Fibroblast of lung (primary cell): Measurements from ENCODE around the gene MICAL3. TPM values are rescaled to one million over a fixed set of nuclear protein-coding genes. Genes with fewer than 3 reads are reported as not detected.
A peak's percentile ranks its signal among the peaks of the same experiment; 100 is the strongest.

ENCODE experiments used
- DNase-seq, 2 donors: peaks; one replicate each; pipeline versions ENCODE4 v3.0.0 to v3.0.0-alpha.2; 2010; ENCODE audit warnings: low read depth in 2 of 2
- H2AFZ ChIP-seq: 2 replicates; pipeline ENCODE4 v1.5.1; 2012; ENCODE audit warnings: low read length, control low read depth, inconsistent platforms
- H3K27ac ChIP-seq: 2 replicates; pipeline ENCODE4 v1.5.1; 2011; ENCODE audit warnings: low read length, control low read depth; ENCODE audit not compliant: insufficient read depth
- H3K27me3 ChIP-seq: 2 replicates; pipeline ENCODE4 v1.5.1; 2011; ENCODE audit warnings: mild to moderate bottlenecking, low read length; ENCODE audit not compliant: control insufficient read depth, insufficient read depth
- H3K36me3 ChIP-seq: 2 replicates; pipeline ENCODE4 v1.5.1; 2011; ENCODE audit warnings: low read length; ENCODE audit not compliant: control insufficient read depth, insufficient read depth
- H3K4me1 ChIP-seq: 2 replicates; pipeline ENCODE4 v1.5.1; 2011; ENCODE audit warnings: low read length; ENCODE audit not compliant: control insufficient read depth, insufficient read depth; ENCODE audit errors: extremely low read depth
- H3K4me2 ChIP-seq: 2 replicates; pipeline ENCODE4 v1.5.1; 2011; ENCODE audit warnings: low read length, control low read depth; ENCODE audit not compliant: insufficient read depth; ENCODE audit errors: extremely low read depth
- H3K4me3 ChIP-seq, 4 experiments: fragments of 200-600 bp in 1 of 4; sonication (generic) in 1 of 4; replicated peaks in 1 of 4; 2 replicates each; pipeline ENCODE4 v1.5.1; 2011 to 2016; ENCODE audit warnings: low read length in 4 of 4, low read depth in 3 of 4, mild to moderate bottlenecking in 3 of 4, control low read depth in 2 of 4, inconsistent platforms in 1 of 4, mixed read lengths in 1 of 4; ENCODE audit not compliant: insufficient read depth in 1 of 4; ENCODE audit errors: control extremely low read depth in 1 of 4
- H3K79me2 ChIP-seq: 2 replicates; pipeline ENCODE4 v1.5.1; 2012; ENCODE audit warnings: mild to moderate bottlenecking, low read length, inconsistent platforms; ENCODE audit not compliant: control insufficient read depth, insufficient read depth
- H3K9ac ChIP-seq: 2 replicates; pipeline ENCODE4 v1.5.1; 2011; ENCODE audit warnings: mild to moderate bottlenecking, low read length, control low read depth; ENCODE audit not compliant: insufficient read depth
- H3K9me3 ChIP-seq: 2 replicates; pipeline ENCODE4 v1.5.1; 2012; ENCODE audit warnings: low read depth, low read length; ENCODE audit not compliant: control insufficient read depth, insufficient read depth
- H4K20me1 ChIP-seq: 2 replicates; pipeline ENCODE4 v1.5.1; 2011; ENCODE audit warnings: low read length; ENCODE audit not compliant: control insufficient read depth, insufficient read depth; ENCODE audit errors: extremely low read depth
- EZH2 ChIP-seq: IDR thresholded peaks from 2 replicates; pipeline ENCODE4 v1.5.1; 2012; ENCODE audit warnings: low read length, control low read depth, mild to moderate bottlenecking; ENCODE audit errors: missing control alignments
- polyA plus RNA-seq, 2 donors: library from polyadenylated mRNA; depleted of rRNA in 1 of 2; stranded (reverse) in 1 of 2; unstranded in 1 of 2; fragments of >200 nt; gene quantifications; 2 replicates each; pipeline ENCODE4 v1.2.1, GENCODE V29; 2011 to 2012; ENCODE audit warnings: missing spikeins in 1 of 2
- total RNA-seq: library from RNA; depleted of rRNA; stranded (reverse); fragments of >200 nt; gene quantifications from 2 replicates; pipeline ENCODE4 v1.2.1, GENCODE V29; 2014
- TF ChIP-seq, protein P1 (sequence below), 2 donors: IDR thresholded peaks in 1 of 2; conservative IDR thresholded peaks in 1 of 2; 1 replicate in 1 of 2; 2 replicates in 1 of 2; pipeline ENCODE4 v1.5.1; 2011 to 2012; ENCODE audit warnings: low read length in 2 of 2, control low read depth in 1 of 2, inconsistent platforms in 1 of 2, low read depth in 1 of 2, mild to moderate bottlenecking in 1 of 2

Gene MICAL3
- total and polyA plus RNA-seq, 2 donors (not counting 1 experiment from before 2014, with no cell fraction given) = 10.8 to 22.6 TPM

DNA sequence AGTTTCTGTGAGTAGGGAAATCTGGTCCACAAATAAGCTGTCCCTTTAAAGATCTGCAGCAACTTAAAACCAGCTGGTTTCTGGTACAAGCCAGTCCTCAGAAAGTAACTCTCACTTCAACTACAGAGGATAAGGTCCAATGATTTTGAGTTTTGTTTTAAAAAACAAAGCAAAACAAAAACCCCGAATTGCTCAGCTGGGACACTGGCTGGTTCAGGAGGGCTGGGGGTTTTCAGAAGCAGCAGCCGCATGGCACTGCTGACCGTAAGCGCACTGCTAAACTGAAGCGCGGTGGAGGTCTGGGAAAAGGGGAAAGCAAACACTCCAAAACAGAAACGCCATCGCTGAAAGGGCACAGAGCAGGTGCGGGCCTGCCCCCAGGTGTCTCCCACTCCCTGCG is 59.7 kb downstream of the MICAL3 start:
- H3K4me1 ChIP-seq = peaks cover 6% of the 10 kb centered on the region
- H3K4me3 ChIP-seq = peak overlapping the region in 1 of 4 experiments; percentile 23
- TF ChIP-seq, protein P1, sequence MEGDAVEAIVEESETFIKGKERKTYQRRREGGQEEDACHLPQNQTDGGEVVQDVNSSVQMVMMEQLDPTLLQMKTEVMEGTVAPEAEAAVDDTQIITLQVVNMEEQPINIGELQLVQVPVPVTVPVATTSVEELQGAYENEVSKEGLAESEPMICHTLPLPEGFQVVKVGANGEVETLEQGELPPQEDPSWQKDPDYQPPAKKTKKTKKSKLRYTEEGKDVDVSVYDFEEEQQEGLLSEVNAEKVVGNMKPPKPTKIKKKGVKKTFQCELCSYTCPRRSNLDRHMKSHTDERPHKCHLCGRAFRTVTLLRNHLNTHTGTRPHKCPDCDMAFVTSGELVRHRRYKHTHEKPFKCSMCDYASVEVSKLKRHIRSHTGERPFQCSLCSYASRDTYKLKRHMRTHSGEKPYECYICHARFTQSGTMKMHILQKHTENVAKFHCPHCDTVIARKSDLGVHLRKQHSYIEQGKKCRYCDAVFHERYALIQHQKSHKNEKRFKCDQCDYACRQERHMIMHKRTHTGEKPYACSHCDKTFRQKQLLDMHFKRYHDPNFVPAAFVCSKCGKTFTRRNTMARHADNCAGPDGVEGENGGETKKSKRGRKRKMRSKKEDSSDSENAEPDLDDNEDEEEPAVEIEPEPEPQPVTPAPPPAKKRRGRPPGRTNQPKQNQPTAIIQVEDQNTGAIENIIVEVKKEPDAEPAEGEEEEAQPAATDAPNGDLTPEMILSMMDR (conservative IDR thresholded peaks at IDR 0.05 in 1 of 2, IDR thresholded peaks at IDR 0.05 in 1 of 2; ENCODE audit: low read depth in 1 of 2, low read length in 2 of 2) = no peak
- no peak for TF ChIP-seq EZH2
- peak overlapping the region; percentile 12 for H3K27ac ChIP-seq
- peaks cover 3% of the 10 kb centered on the region for H4K20me1 ChIP-seq
- peaks cover 2% of the 10 kb centered on the region for H3K36me3 ChIP-seq
- H3K79me2 ChIP-seq = peaks cover 27% of the 10 kb centered on the region
- DNase-seq = no peak
- H3K9me3 ChIP-seq = no peaks in the 10 kb centered on the region
- peak overlapping the region; percentile 45 for H3K4me2 ChIP-seq
- H2AFZ ChIP-seq = no peak overlapping the region
- no peaks in the 10 kb centered on the region for H3K27me3 ChIP-seq
- H3K9ac ChIP-seq = no peak overlapping the region

DNA sequence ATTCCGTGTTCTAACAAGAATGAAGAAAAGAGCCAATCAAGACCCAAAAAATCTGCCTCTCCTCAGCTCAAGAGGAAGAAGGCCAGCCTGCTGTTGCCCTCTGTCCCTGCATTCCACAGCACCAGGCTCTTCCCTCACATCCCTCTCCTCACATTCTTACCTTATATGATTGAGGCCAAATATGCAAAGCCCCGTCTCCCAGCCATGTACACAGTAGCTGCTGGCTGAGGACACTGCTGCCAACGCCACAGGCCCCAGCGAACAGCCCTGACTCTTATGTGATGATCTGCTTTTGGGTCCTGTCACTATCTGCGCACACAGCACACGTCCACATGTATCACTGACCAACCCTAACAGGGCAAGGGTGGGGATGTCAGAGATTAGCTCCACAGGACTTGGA is 60.2 kb downstream of the MICAL3 start:
- Histone ChIP-seq H4K20me1 (peaks cover 3% of the 10 kb centered on the region), H3K9ac (no peak overlapping the region), H3K79me2 (peaks cover 27% of the 10 kb centered on the region), H3K27ac (no peak overlapping the region), H3K27me3 (no peaks in the 10 kb centered on the region), H3K4me1 (peaks cover 2% of the 10 kb centered on the region), H3K4me2 (no peak overlapping the region), H3K36me3 (peaks cover 2% of the 10 kb centered on the region), H2AFZ (no peak overlapping the region), H3K9me3 (no peaks in the 10 kb centered on the region), H3K4me3 (no peak overlapping the region)
- TF ChIP-seq, protein P1 (conservative IDR thresholded peaks at IDR 0.05 in 1 of 2, IDR thresholded peaks at IDR 0.05 in 1 of 2; ENCODE audit: low read depth in 1 of 2, low read length in 2 of 2) = no peak
- no peak for TF ChIP-seq EZH2
- peak in 1 of 2 donors; percentile 57 for DNase-seq

DNA sequence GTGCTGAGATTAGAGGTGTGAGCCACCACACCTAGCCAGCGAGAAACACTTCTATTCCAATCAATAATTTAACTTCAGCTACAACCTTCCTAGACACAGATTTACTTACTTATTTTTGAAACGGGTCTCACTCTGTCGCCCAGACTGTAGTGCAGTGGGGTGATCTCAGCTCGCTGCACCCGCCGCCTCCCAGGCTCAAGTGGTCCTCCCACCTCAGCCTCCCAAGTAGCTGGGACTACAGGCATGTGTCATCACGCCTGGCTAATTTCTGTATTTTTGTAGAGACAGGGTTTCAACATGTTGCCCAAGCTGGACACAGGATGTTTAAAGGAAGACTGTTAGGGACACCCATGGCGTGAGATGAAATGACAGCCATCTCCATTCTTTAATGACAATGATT is 61.3 kb downstream of the MICAL3 start:
- peaks cover 2% of the 10 kb centered on the region for H3K36me3 ChIP-seq
- peaks cover 21% of the 10 kb centered on the region for H3K79me2 ChIP-seq

More for the DNA sequence above, 61.3 kb downstream of the MICAL3 start:
- peaks cover 4% of the 10 kb centered on the region for H3K4me1 ChIP-seq
- H3K27ac ChIP-seq = no peak overlapping the region
- H3K9me3 ChIP-seq = no peaks in the 10 kb centered on the region
- H3K27me3 ChIP-seq = no peaks in the 10 kb centered on the region
- H3K4me3 ChIP-seq = no peak overlapping the region
- no peak for DNase-seq
- no peak overlapping the region for H2AFZ ChIP-seq
- H3K4me2 ChIP-seq = no peak overlapping the region
- peaks cover 3% of the 10 kb centered on the region for H4K20me1 ChIP-seq
- TF ChIP-seq, protein P1 (conservative IDR thresholded peaks at IDR 0.05 in 1 of 2, IDR thresholded peaks at IDR 0.05 in 1 of 2; ENCODE audit: low read depth in 1 of 2, low read length in 2 of 2) = no peak
- no peak for TF ChIP-seq EZH2
- H3K9ac ChIP-seq = no peak overlapping the region
